PC-3 (cell line): ENCODE data around the gene ARID5A.

Experiments used
- EZH2phosphoT487 ChIP-seq: fragments of 300-600 bp; sonication (generic); IDR thresholded peaks from 2 replicates; pipeline ENCODE4 v1.6.1; 2018; ENCODE audit warnings: mild to moderate bottlenecking, antibody characterized with exemption, low read length, borderline replicate concordance
- TF ChIP-seq, protein P1 (sequence below): fragments of 300-600 bp; sonication (generic); conservative IDR thresholded peaks from 2 replicates; pipeline ENCODE4 v1.5.1; 2017; ENCODE audit warnings: antibody characterized with exemption, low read depth, mild to moderate bottlenecking, low read length

DNA sequence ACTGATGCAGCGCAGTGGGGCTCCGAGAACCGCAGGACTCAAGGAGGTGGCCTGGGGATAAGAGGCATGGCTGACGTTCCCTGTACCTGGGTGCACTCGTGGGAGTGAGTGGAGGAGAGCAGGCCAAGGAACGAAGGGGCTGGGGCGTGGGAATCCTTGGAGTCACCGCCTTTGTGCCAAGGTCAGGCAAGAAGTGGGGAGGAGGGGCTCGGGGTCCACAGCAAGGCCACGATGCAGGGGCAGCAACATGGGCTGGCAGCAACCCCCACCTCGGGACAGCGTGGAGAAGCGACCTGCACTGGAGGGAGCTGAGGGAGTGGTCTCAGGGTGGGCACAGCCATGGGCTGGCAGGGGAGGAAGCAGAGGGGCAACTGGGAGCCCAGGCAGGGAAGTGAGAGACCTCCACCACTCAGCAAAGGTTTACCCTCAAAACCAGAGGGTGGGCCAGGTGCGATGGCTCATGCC, 18.6 kb downstream of the ARID5A start:
- TF ChIP-seq EZH2phosphoT487, result no peak
- TF ChIP-seq, protein P1, sequence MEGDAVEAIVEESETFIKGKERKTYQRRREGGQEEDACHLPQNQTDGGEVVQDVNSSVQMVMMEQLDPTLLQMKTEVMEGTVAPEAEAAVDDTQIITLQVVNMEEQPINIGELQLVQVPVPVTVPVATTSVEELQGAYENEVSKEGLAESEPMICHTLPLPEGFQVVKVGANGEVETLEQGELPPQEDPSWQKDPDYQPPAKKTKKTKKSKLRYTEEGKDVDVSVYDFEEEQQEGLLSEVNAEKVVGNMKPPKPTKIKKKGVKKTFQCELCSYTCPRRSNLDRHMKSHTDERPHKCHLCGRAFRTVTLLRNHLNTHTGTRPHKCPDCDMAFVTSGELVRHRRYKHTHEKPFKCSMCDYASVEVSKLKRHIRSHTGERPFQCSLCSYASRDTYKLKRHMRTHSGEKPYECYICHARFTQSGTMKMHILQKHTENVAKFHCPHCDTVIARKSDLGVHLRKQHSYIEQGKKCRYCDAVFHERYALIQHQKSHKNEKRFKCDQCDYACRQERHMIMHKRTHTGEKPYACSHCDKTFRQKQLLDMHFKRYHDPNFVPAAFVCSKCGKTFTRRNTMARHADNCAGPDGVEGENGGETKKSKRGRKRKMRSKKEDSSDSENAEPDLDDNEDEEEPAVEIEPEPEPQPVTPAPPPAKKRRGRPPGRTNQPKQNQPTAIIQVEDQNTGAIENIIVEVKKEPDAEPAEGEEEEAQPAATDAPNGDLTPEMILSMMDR, result no peak
